Pancreas (tissue), 10 donors: Measurements from ENCODE around the gene ATN1. TPM values are rescaled to one million over a fixed set of nuclear protein-coding genes. Genes with fewer than 3 reads are reported as not detected.

Experiments used
- ATAC-seq, 4 donors: fragments of 200-7000 bp; cut with Tn5 transposase; one replicate each; pipeline versions ENCODE4 v1.8.0 to v1.9.1; 2020; ENCODE audit warnings: mild to moderate bottlenecking in 4 of 4, moderate library complexity in 4 of 4
- DNase-seq, 6 donors: peaks; one replicate each; pipeline ENCODE4 v3.0.0-alpha.2; 2020
- FAIRE-seq: peaks from 2 replicates; lab custom pipeline; 2012; peaks lifted over from hg19 to GRCh38; lab: Jason Lieb, UNC
- H3K27ac ChIP-seq, 4 donors: fragments of 200-600 bp; sonication (generic); 1 replicate in 3 of 4; 2 replicates in 1 of 4; pipeline versions ENCODE4 v1.5.0 to v1.8.0; 2020
- H3K27me3 ChIP-seq, 4 donors: fragments of 200-600 bp; one replicate each; pipeline ENCODE4 v1.8.0; 2021
- H3K36me3 ChIP-seq, 3 donors: fragments of 200-600 bp; sonication (generic) in 1 of 3; one replicate each; pipeline versions ENCODE4 v1.5.0 to v1.8.0; 2020 to 2021
- H3K4me1 ChIP-seq, 3 donors: fragments of 200-600 bp; one replicate each; pipeline ENCODE4 v1.8.0; 2021
- H3K4me3 ChIP-seq, 4 donors: fragments of 200-600 bp; sonication (generic) in 2 of 4; one replicate each; pipeline versions ENCODE4 v1.5.0 to v1.8.0; 2020 to 2021
- H3K9me3 ChIP-seq, 4 donors: fragments of 200-600 bp; one replicate each; pipeline ENCODE4 v1.8.0; 2021
- WGBS, 2 donors: extraction: QIAGEN DNeasy Blood & Tissue Kit; methylation state at CpG; one replicate each; pipeline ENCODE4 v1.1.7; 2013; 5-methylcytosine and 5-hydroxymethylcytosine counted together
- intact Hi-C, 3 donors: fragments of 100-400 bp; cut with DNase I; formaldehyde crosslinking; loops; one replicate each; pipeline versions ENCODE4 v1.11.1 to v1.14.2; 2022
- polyA plus RNA-seq, 2 donors: library from polyadenylated mRNA; stranded (reverse); fragments of 200-250 nt; gene quantifications; one replicate each; pipeline ENCODE4 v1.2.3, GENCODE V29; 2013
- total RNA-seq, 6 donors: library from RNA; stranded (reverse); fragmentation: NEBNext Ultra II Directional in 4 of 6; extraction: Animal tissue kit (Norgen Biotek cat#: 25700) in 4 of 6; gene quantifications; one replicate each; pipeline versions ENCODE4 v1.2.1 to v1.2.4, GENCODE V29; 2021 to 2023
- TF ChIP-seq, protein P1 (sequence below), 4 donors: fragments of 200-600 bp; sonication (generic) in 3 of 4; IDR thresholded peaks; one replicate each; pipeline versions ENCODE4 v1.5.0 to v1.8.0; 2021; ENCODE audit warnings: antibody characterized with exemption in 4 of 4
- donor health status: healthy with polysubstance abuse.
- donor health status: DM: no; HTN: no; CAD: no; lungs with moderate emphysema.
- donor health status: DM: no; HTN: no; CAD: no.
- donor health status: control.
- donor health status: control.
- donor health status: Bipolar disorder and iron deficiency.
- donor health status: DM: yes; HTN: yes; CAD: no.
- donor health status: DM: no; HTN: no; CAD: no.
- donor health status: DM: no; HTN: no; CAD: no.
- donor health status: DM: yes; HTN: yes; CAD: no.

ATN1 gene
- total and polyA plus RNA-seq, 8 donors = 30.9 to 113 (median 39.2) TPM

DNA sequence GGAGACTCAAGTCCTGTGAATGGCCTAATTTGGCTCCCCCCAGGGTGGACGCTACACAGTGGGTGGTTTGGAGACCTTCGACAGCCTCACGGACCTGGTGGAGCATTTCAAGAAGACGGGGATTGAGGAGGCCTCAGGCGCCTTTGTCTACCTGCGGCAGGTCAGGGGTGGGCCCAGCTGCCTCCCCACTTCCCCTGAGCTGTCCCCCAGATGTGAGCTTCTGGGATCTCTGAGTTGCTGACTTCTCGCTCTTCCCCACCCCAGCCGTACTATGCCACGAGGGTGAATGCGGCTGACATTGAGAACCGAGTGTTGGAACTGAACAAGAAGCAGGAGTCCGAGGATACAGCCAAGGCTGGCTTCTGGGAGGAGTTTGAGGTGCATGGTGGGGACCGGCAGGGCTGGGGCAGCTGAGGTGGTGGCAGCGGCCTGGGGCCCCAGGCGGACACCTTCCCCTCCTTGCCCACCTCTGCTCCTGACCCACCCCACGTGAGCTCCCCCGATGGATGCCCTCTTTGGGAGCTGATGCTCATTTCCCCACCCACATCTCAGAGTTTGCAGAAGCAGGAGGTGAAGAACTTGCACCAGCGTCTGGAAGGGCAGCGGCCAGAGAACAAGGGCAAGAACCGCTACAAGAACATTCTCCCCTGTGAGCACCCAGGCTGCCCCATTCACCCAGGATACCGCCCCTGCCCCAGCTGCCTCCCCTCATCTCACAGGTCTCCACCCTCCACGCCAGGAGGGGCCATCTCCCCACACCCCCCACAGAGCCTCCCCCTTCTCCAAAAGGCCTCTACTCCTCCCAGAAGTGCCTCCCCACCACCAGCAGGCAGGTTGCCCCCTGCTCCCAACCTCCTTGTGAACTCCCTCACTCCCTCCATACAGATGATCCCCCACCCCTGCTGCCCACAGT lies 27.6 kb downstream of the ATN1 start:
- DNase-seq (peak in 4 of 6 donors; percentile 15 to 44 (median 30)), FAIRE-seq (no peak), ATAC-seq (no peak)
- H3K9me3 ChIP-seq = no peaks in the 10 kb centered on the region
- H3K36me3 ChIP-seq = no peaks in the 10 kb centered on the region
- intact Hi-C loops = no loop called here
- H3K27me3 ChIP-seq = no peaks in the 10 kb centered on the region
- peaks cover 0 to 1% (median 0%) of the 10 kb centered on the region in 3 donors for H3K4me1 ChIP-seq
- no peak overlapping the region for H3K4me3 ChIP-seq
- no peak overlapping the region for H3K27ac ChIP-seq
- WGBS, 2 donors = 92 to 95% methylated on average over 20 to 22 of the region's 22 CpGs
- TF ChIP-seq, protein P1, sequence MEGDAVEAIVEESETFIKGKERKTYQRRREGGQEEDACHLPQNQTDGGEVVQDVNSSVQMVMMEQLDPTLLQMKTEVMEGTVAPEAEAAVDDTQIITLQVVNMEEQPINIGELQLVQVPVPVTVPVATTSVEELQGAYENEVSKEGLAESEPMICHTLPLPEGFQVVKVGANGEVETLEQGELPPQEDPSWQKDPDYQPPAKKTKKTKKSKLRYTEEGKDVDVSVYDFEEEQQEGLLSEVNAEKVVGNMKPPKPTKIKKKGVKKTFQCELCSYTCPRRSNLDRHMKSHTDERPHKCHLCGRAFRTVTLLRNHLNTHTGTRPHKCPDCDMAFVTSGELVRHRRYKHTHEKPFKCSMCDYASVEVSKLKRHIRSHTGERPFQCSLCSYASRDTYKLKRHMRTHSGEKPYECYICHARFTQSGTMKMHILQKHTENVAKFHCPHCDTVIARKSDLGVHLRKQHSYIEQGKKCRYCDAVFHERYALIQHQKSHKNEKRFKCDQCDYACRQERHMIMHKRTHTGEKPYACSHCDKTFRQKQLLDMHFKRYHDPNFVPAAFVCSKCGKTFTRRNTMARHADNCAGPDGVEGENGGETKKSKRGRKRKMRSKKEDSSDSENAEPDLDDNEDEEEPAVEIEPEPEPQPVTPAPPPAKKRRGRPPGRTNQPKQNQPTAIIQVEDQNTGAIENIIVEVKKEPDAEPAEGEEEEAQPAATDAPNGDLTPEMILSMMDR (IDR thresholded peaks at IDR 0.05) = no peak

DNA sequence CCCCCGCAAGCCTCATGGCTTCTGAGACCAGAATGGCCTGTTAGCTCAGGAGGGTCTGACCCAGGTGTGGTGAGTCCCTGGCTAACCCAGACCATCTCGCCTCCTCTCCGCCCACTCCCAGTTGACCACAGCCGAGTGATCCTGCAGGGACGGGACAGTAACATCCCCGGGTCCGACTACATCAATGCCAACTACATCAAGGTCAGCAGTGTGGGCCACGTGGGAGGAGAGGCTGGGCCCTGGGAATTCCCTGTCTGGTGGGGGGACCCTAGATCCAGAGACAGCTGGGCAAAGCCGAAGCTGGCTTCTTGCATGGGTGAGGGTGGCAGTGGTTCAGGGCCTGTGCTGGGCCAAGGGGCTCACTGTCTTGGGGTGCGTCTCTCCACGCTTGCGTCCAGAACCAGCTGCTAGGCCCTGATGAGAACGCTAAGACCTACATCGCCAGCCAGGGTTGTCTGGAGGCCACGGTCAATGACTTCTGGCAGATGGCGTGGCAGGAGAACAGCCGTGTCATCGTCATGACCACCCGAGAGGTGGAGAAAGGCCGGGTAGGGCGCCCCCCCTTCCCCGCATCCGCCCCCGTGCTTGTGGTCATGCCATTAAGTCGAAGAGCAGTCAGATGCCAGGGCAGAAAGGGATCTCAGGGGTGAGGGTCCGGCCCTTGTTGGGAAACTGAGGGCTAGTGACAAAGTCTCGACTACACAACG lies 28.4 kb downstream of the ATN1 start:
- Histone ChIP-seq H3K27me3 (no peaks in the 10 kb centered on the region), H3K36me3 (no peaks in the 10 kb centered on the region), H3K9me3 (no peaks in the 10 kb centered on the region), H3K4me3 (no peak overlapping the region), H3K4me1 (peaks cover 0 to 9% (median 6%) of the 10 kb centered on the region in 3 donors), H3K27ac (no peak overlapping the region)
- TF ChIP-seq, protein P1 (IDR thresholded peaks at IDR 0.05) = no peak
- no peak for ATAC-seq
- 83 to 86% methylated on average over 28 of the region's 28 CpGs for WGBS, 2 donors
- DNase-seq = peak in 1 of 6 donors; percentile 25
- intact Hi-C loops = no loop called here
- FAIRE-seq = no peak

DNA sequence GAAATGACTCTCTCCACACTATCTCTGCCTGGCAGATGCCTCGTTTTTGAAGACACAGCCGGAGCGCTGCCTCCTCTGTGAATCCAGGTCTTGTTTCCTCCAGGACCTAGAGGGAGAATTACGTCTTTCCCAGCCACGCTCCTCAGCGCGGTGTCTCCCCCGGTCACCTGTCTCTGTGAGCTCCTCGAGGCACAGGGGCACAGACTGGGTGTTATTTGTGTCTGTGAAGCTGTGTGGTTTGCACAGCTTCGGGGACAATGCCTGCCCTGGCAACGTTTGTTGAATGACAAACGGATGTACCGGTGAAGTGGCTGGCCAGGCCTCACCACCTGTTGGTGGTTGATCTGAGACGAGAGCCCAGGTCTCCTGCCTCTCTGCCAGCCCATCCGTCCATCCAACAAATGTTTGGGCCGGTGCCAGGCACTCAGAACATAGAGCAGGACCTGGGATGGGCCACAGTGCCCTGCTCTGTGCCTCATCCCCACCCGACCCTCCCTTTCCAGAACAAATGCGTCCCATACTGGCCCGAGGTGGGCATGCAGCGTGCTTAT lies 29.5 kb downstream of the ATN1 start:
- DNase-seq = peak in 2 of 6 donors; percentile 39 to 72
- TF ChIP-seq, protein P1 (IDR thresholded peaks at IDR 0.05) = no peak

DNA sequence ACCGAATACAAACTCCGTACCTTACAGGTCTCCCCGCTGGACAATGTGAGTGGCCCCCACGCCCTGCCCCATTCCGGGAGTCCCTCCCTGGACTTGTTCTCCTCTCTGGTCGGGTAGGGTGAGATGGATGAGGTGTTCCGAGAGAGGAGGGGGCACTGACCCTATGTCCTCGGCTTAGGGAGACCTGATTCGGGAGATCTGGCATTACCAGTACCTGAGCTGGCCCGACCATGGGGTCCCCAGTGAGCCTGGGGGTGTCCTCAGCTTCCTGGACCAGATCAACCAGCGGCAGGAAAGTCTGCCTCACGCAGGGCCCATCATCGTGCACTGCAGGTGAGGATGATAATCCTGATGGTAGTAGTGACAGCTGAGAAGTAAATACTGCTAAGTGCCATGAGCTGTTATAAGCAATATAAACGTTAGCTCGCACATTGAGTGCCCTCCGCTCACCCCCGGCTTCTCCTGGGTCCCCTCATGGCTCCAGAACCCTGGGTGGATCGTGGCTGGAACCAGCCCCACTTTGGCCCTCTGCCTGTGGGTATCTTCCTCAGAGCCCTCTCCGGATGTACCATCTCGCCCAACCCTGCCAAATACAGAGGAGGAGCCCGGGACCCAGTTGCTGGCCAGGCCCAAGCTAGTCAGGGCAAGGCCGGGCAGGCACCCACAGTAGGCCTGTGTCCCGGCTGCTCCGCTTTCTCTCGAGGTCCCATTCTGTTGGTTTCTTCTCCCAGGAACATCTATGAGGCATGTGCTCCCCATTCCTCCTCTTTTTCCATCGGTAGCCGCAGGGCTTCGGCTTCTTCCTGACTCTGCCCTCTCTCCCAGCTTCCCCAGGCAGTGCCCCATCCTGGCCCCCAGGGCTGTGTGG lies 30.2 kb downstream of the ATN1 start:
- Histone ChIP-seq H3K9me3 (no peaks in the 10 kb centered on the region), H3K27ac (no peak overlapping the region), H3K27me3 (no peaks in the 10 kb centered on the region), H3K4me1 (peaks cover 0 to 20% (median 14%) of the 10 kb centered on the region in 3 donors), H3K4me3 (no peak overlapping the region), H3K36me3 (no peaks in the 10 kb centered on the region)
- peak in 1 of 6 donors; percentile 31 for DNase-seq
- TF ChIP-seq, protein P1 (IDR thresholded peaks at IDR 0.05) = no peak
- no peak for FAIRE-seq
- 90 to 93% methylated on average over 28 of the region's 28 CpGs for WGBS, 2 donors
- intact Hi-C loops = no loop called here
- ATAC-seq = no peak

More for the DNA sequence above, 29.5 kb downstream of the ATN1 start:
- peaks cover 0 to 20% (median 14%) of the 10 kb centered on the region in 3 donors for H3K4me1 ChIP-seq
- H3K27ac ChIP-seq = no peak overlapping the region
- intact Hi-C loops = no loop called here
- H3K9me3 ChIP-seq = no peaks in the 10 kb centered on the region
- ATAC-seq = no peak
- no peak for FAIRE-seq
- WGBS, 2 donors = 83 to 85% methylated on average over 20 of the region's 20 CpGs
- no peak overlapping the region for H3K4me3 ChIP-seq
- no peaks in the 10 kb centered on the region for H3K36me3 ChIP-seq
- no peaks in the 10 kb centered on the region for H3K27me3 ChIP-seq
